MM.1S (cell line): ENCODE measurements around the gene MIF.

ENCODE experiments used
- DNase-seq: peaks from one replicate; pipeline ENCODE4 v3.0.0-alpha.2; 2015
- H2AFZ ChIP-seq: fragments of 300-600 bp; sonication (generic); 2 replicates; pipeline ENCODE4 v1.6.0; 2016; ENCODE audit warnings: antibody characterized with exemption, low read length
- H3F3A ChIP-seq: fragments of 300-600 bp; sonication (generic); 2 replicates; pipeline ENCODE4 v1.6.1; 2016; ENCODE audit warnings: mild to moderate bottlenecking, antibody characterized with exemption, low read length, moderate library complexity, mixed read lengths; ENCODE audit not compliant: insufficient read depth
- H3K27ac ChIP-seq: fragments of 300-600 bp; sonication (generic); 2 replicates; pipeline ENCODE4 v1.5.1; 2016; ENCODE audit warnings: mild to moderate bottlenecking, low read length
- H3K27me3 ChIP-seq: fragments of 300-600 bp; sonication (generic); replicated peaks from 2 replicates; pipeline ENCODE4 v1.6.0; 2016; ENCODE audit warnings: low read length; ENCODE audit not compliant: insufficient read depth
- H3K36me3 ChIP-seq: fragments of 300-600 bp; sonication (generic); replicated peaks from 2 replicates; pipeline ENCODE4 v1.6.1; 2016; ENCODE audit warnings: mild to moderate bottlenecking, low read length, mixed read lengths; ENCODE audit not compliant: insufficient read depth
- H3K4me1 ChIP-seq: fragments of 300-600 bp; sonication (generic); 2 replicates; pipeline ENCODE4 v1.6.1; 2016; ENCODE audit warnings: low read length, mixed read lengths
- H3K4me2 ChIP-seq: fragments of 300-600 bp; sonication (generic); 2 replicates; pipeline ENCODE4 v1.6.0; 2016; ENCODE audit warnings: low read depth, low read length
- H3K4me3 ChIP-seq: fragments of 300-600 bp; sonication (generic); 2 replicates; pipeline ENCODE4 v1.5.1; 2016; ENCODE audit warnings: low read length, mixed read lengths
- H3K79me2 ChIP-seq: fragments of 300-600 bp; sonication (generic); 2 replicates; pipeline ENCODE4 v1.6.1; 2016; ENCODE audit warnings: mixed run types, low read length, mixed read lengths
- H3K9ac ChIP-seq: fragments of 300-600 bp; sonication (generic); 2 replicates; pipeline ENCODE4 v1.6.1; 2016; ENCODE audit warnings: low read length, mixed read lengths
- H3K9me2 ChIP-seq: fragments of 300-600 bp; sonication (generic); replicated peaks from 2 replicates; pipeline ENCODE4 v1.6.1; 2016; ENCODE audit warnings: mild to moderate bottlenecking, low read length, mixed read lengths; ENCODE audit not compliant: insufficient read depth
- H3K9me3 ChIP-seq: fragments of 300-600 bp; sonication (generic); replicated peaks from 2 replicates; pipeline ENCODE4 v1.6.1; 2016; ENCODE audit warnings: mild to moderate bottlenecking, low read length, mixed read lengths; ENCODE audit not compliant: insufficient read depth
- H4K20me1 ChIP-seq: fragments of 300-600 bp; sonication (generic); 2 replicates; pipeline ENCODE4 v1.6.1; 2016; ENCODE audit warnings: mild to moderate bottlenecking, low read length, moderate library complexity, mixed read lengths; ENCODE audit not compliant: insufficient read depth
- EZH2 ChIP-seq: fragments of 300-600 bp; sonication (generic); optimal IDR thresholded peaks from 2 replicates; pipeline ENCODE3; 2017; ENCODE audit warnings: low read depth, mild to moderate bottlenecking, antibody characterized with exemption, low read length, mixed read lengths
- EZH2phosphoT487 ChIP-seq: fragments of 300-600 bp; sonication (generic); IDR thresholded peaks from 2 replicates; pipeline ENCODE4 v1.6.1; 2018; ENCODE audit warnings: antibody characterized with exemption, low read length
- TF ChIP-seq, protein P1 (sequence below): fragments of 300-600 bp; sonication (generic); IDR thresholded peaks from 2 replicates; pipeline ENCODE4 v1.5.1; 2016; ENCODE audit warnings: antibody characterized with exemption, low read length, mixed read lengths

Gene MIF

DNA sequence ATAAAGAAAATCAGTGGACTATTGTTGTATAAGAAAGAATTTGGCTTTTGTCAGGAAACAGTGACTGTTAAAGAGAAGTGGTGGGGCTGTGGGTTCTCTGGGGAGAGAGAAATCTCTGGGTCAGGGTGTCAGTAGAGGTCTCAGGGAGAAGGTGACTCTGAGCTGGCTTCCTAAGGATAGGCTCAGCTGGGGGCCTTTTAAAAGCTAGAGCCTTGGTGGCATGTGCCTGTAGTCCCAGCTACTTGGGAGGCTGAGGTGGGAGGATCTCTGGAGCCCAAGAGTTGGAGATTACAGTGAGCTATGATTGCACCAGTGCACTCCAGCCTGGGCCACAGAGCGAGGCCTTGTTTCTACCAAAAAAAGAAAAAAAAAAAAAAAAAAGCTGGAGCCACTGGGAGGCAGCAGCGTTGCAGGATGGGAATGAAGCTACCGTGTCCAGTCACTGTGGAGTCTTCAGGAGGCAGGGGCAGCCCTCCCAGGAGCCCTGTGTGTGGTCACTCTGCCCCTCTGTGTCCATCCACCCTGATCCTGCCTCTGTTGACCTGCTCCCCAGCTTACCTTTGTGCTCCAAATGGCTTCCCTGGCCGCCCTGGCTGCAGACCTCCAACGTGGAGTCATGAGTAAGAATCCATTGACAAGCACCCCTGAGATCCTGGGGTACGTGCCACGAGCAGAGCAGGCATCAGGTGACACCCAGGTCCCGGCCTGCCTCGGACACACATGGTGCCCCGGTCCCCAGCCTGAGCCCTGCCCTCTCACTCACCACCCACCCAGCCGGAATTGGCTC, 5.4 kb upstream of the MIF start:
- no peak for DNase-seq
- Histone ChIP-seq H3K9ac (no peak overlapping the region), H2AFZ (no peak overlapping the region)

DNA sequence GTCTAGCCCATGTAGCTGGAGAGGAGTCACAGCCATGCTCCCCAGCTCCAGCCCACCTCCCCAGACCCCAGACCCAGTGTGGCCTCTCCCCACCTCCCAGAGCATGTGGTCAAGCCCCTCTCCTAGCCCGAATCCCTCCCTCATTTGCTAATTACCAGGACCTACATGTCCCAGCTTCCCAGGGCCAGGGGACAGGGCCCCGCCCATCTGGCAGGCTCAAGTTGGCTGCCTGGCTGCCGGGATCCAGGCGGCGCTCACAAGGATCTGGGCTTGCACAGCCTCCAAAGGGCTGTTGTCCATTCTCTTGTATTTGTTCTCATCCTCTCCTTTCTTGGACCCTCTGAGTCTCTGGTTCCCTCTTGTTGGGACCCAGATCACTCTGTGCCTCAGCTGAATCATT, 4.6 kb upstream of the MIF start:
- TF ChIP-seq, protein P1, sequence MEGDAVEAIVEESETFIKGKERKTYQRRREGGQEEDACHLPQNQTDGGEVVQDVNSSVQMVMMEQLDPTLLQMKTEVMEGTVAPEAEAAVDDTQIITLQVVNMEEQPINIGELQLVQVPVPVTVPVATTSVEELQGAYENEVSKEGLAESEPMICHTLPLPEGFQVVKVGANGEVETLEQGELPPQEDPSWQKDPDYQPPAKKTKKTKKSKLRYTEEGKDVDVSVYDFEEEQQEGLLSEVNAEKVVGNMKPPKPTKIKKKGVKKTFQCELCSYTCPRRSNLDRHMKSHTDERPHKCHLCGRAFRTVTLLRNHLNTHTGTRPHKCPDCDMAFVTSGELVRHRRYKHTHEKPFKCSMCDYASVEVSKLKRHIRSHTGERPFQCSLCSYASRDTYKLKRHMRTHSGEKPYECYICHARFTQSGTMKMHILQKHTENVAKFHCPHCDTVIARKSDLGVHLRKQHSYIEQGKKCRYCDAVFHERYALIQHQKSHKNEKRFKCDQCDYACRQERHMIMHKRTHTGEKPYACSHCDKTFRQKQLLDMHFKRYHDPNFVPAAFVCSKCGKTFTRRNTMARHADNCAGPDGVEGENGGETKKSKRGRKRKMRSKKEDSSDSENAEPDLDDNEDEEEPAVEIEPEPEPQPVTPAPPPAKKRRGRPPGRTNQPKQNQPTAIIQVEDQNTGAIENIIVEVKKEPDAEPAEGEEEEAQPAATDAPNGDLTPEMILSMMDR = no peak
- TF ChIP-seq EZH2phosphoT487 (no peak), EZH2 (no peak)
- H3K36me3 ChIP-seq = no peaks in the 10 kb centered on the region
- H3K27ac ChIP-seq = no peak overlapping the region

More for the DNA sequence above, 5.4 kb upstream of the MIF start:
- Histone ChIP-seq H3K79me2 (no peaks in the 10 kb centered on the region), H3K27ac (no peak overlapping the region), H3K4me2 (no peak overlapping the region), H3K27me3 (no peaks in the 10 kb centered on the region), H3K36me3 (no peaks in the 10 kb centered on the region), H3K4me1 (peaks cover 9% of the 10 kb centered on the region), H3K9me3 (no peaks in the 10 kb centered on the region), H3F3A (peaks cover 6% of the 10 kb centered on the region), H3K4me3 (no peak overlapping the region), H3K9me2 (no peaks in the 10 kb centered on the region), H4K20me1 (no peaks in the 10 kb centered on the region)
- no peak for TF ChIP-seq EZH2phosphoT487
- TF ChIP-seq, protein P1 = no peak
- no peak for TF ChIP-seq EZH2

DNA sequence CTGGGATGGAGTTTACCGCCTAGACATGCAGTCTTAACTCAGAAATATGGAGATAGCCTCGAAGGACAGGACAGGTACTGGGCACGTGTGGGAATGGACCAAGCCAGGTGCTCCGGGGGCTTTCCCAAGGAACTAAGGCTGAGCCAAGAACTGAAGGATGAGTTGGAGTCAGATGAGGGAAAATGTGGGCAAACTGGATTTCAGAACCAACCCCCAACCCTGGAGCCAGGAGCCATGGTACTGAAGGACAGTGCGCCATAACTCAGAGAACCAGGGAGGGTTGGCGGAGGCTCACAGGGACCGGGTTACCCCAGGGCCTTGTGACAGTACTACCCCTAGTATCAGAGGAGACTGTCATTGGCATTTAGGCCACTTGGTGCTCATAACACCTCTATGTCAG, 2.5 kb upstream of the MIF start:
- no peak for DNase-seq
- H3K9me3 ChIP-seq = no peaks in the 10 kb centered on the region

More for the DNA sequence above, 4.6 kb upstream of the MIF start:
- H3K79me2 ChIP-seq = peaks cover 4% of the 10 kb centered on the region
- no peaks in the 10 kb centered on the region for H3K9me2 ChIP-seq
- peaks cover 9% of the 10 kb centered on the region for H3K4me1 ChIP-seq
- no peaks in the 10 kb centered on the region for H3K27me3 ChIP-seq
- H3F3A ChIP-seq = peaks cover 12% of the 10 kb centered on the region
- H3K9ac ChIP-seq = no peak overlapping the region
- DNase-seq = no peak
- no peak overlapping the region for H3K4me2 ChIP-seq
- no peaks in the 10 kb centered on the region for H3K9me3 ChIP-seq
- no peak overlapping the region for H2AFZ ChIP-seq
- H4K20me1 ChIP-seq = no peaks in the 10 kb centered on the region
- no peak overlapping the region for H3K4me3 ChIP-seq

More for the DNA sequence above, 2.5 kb upstream of the MIF start:
- H3K9me2 ChIP-seq = no peaks in the 10 kb centered on the region
- no peak for TF ChIP-seq EZH2phosphoT487
- TF ChIP-seq, protein P1 = no peak
- no peak for TF ChIP-seq EZH2
- H3F3A ChIP-seq = peaks cover 17% of the 10 kb centered on the region
- H3K27ac ChIP-seq = no peak overlapping the region
- no peaks in the 10 kb centered on the region for H3K27me3 ChIP-seq
- no peak overlapping the region for H3K4me2 ChIP-seq
- no peak overlapping the region for H2AFZ ChIP-seq
- H4K20me1 ChIP-seq = peaks cover 8% of the 10 kb centered on the region; the same call in 1 of the 2 replicates
- H3K4me1 ChIP-seq = peaks cover 9% of the 10 kb centered on the region
- H3K9ac ChIP-seq = no peak overlapping the region
- no peak overlapping the region for H3K4me3 ChIP-seq
- H3K36me3 ChIP-seq = peaks cover 7% of the 10 kb centered on the region; the same call in 1 of the 2 replicates
- peaks cover 25% of the 10 kb centered on the region for H3K79me2 ChIP-seq
